Ishikawa (cell line): Measurements from ENCODE around the gene RNF8.

Experiments
- CEBPB ChIP-seq: IDR thresholded peaks from 2 replicates; pipeline ENCODE4 v1.6.1; 2012
- CREB1 ChIP-seq: IDR thresholded peaks from 2 replicates; pipeline ENCODE4 v1.6.1; 2012; ENCODE audit warnings: low read depth
- EGR1 ChIP-seq: IDR thresholded peaks from 2 replicates; pipeline ENCODE4 v1.6.1; 2012
- EP300 ChIP-seq: IDR thresholded peaks from 2 replicates; pipeline ENCODE4 v1.6.1; 2012; ENCODE audit warnings: borderline replicate concordance
- FOXM1 ChIP-seq: IDR thresholded peaks from 2 replicates; pipeline ENCODE4 v1.6.1; 2012; ENCODE audit warnings: low read depth, borderline replicate concordance
- MAX ChIP-seq: IDR thresholded peaks from 2 replicates; pipeline ENCODE4 v1.6.1; 2012
- NFIC ChIP-seq: IDR thresholded peaks from 2 replicates; pipeline ENCODE4 v1.6.1; 2012
- RAD21 ChIP-seq: IDR thresholded peaks from 2 replicates; pipeline ENCODE4 v1.6.1; 2012; ENCODE audit warnings: low read depth
- REST ChIP-seq: IDR thresholded peaks from 2 replicates; pipeline ENCODE4 v1.6.1; 2012; ENCODE audit warnings: low read depth, mild to moderate bottlenecking
- TAF1 ChIP-seq: IDR thresholded peaks from 2 replicates; pipeline ENCODE4 v1.6.1; 2012; ENCODE audit warnings: low read depth, mild to moderate bottlenecking
- TCF12 ChIP-seq: IDR thresholded peaks from 2 replicates; pipeline ENCODE4 v1.6.1; 2012; ENCODE audit warnings: low read depth
- TEAD4 ChIP-seq: IDR thresholded peaks from 2 replicates; pipeline ENCODE4 v1.6.1; 2012
- USF1 ChIP-seq: IDR thresholded peaks from 2 replicates; pipeline ENCODE4 v1.6.1; 2012
- YY1 ChIP-seq: IDR thresholded peaks from 2 replicates; pipeline ENCODE4 v1.6.1; 2012; ENCODE audit warnings: low read depth
- ZBTB7A ChIP-seq: IDR thresholded peaks from 2 replicates; pipeline ENCODE4 v1.6.1; 2012; ENCODE audit warnings: low read depth

Gene RNF8

GRCh38 chr6:37418722-37419121 lies 64.9 kb downstream of the RNF8 start:
- TF ChIP-seq REST (no peak), EP300 (no peak), TEAD4 (no peak), YY1 (no peak), NFIC (no peak), TCF12 (no peak), MAX (no peak), FOXM1 (no peak), CREB1 (no peak), ZBTB7A (no peak), CEBPB (no peak), RAD21 (no peak), EGR1 (no peak), TAF1 (no peak), USF1 (no peak)

GRCh38 chr6:37426058-37426944 lies 72.5 kb downstream of the RNF8 start:
- TF ChIP-seq RAD21: no peak
- TF ChIP-seq ZBTB7A: no peak
- no peak for TF ChIP-seq REST
- TF ChIP-seq YY1: no peak
- TF ChIP-seq TEAD4: no peak
- no peak for TF ChIP-seq FOXM1
- TF ChIP-seq USF1: no peak
- no peak for TF ChIP-seq CREB1
- TF ChIP-seq TAF1: no peak

GRCh38 chr6:37426945-37427510 lies 73.2 kb downstream of the RNF8 start:
- TF ChIP-seq TAF1 (no peak), MAX (no peak), NFIC (no peak), TEAD4 (no peak)

- TF ChIP-seq USF1 (no peak), CEBPB (no peak), TCF12 (no peak), REST (no peak), FOXM1 (no peak)
Observed at GRCh38 chr6:37429352-37429750, 75.6 kb downstream of the RNF8 start.
